Liver (tissue), 9 donors: ENCODE measurements around the gene ZPLD1. TPM values are rescaled to one million over a fixed set of nuclear protein-coding genes. Genes with fewer than 3 reads are reported as not detected.

Experiments used
- DNase-seq: peaks from one replicate; pipeline ENCODE4 v3.0.0-alpha.2; 2017; ENCODE audit warnings: low spot score
- H3K27ac ChIP-seq, 2 donors: one replicate each; pipeline ENCODE4 v1.7.0; 2013; ENCODE audit warnings: inconsistent platforms in 2 of 2, low read length in 2 of 2, control low read depth in 1 of 2, low read depth in 1 of 2, mild to moderate bottlenecking in 1 of 2
- H3K27me3 ChIP-seq, 4 donors: one replicate each; pipeline versions ENCODE4 v1.6.1 to v1.7.0; 2013; ENCODE audit warnings: low read length in 3 of 4, inconsistent platforms in 1 of 4, mild to moderate bottlenecking in 1 of 4, moderate library complexity in 1 of 4; ENCODE audit not compliant: control insufficient read depth in 4 of 4, insufficient read depth in 4 of 4
- H3K36me3 ChIP-seq, 4 donors: one replicate each; pipeline versions ENCODE4 v1.6.1 to v1.7.0; 2013; ENCODE audit warnings: low read length in 3 of 4, mild to moderate bottlenecking in 3 of 4, low read depth in 1 of 4, moderate library complexity in 1 of 4; ENCODE audit not compliant: control insufficient read depth in 4 of 4, insufficient read depth in 3 of 4
- H3K4me1 ChIP-seq, 4 donors: one replicate each; pipeline versions ENCODE4 v1.6.1 to v1.7.0; 2013; ENCODE audit warnings: low read length in 3 of 4, mild to moderate bottlenecking in 3 of 4, moderate library complexity in 1 of 4; ENCODE audit not compliant: control insufficient read depth in 4 of 4, insufficient read depth in 4 of 4
- H3K4me3 ChIP-seq, 3 donors: one replicate each; pipeline versions ENCODE4 v1.6.1 to v1.7.0; 2013; ENCODE audit warnings: low read length in 3 of 3, control low read depth in 1 of 3, low read depth in 1 of 3, mild to moderate bottlenecking in 1 of 3
- H3K9ac ChIP-seq, 2 donors: one replicate each; pipeline ENCODE4 v1.7.0; 2013; ENCODE audit warnings: low read length in 2 of 2, mild to moderate bottlenecking in 2 of 2, moderate library complexity in 2 of 2, control low read depth in 1 of 2, low read depth in 1 of 2
- H3K9me3 ChIP-seq, 4 donors: one replicate each; pipeline versions ENCODE4 v1.6.1 to v1.7.0; 2013; ENCODE audit warnings: low read length in 3 of 4; ENCODE audit not compliant: control insufficient read depth in 4 of 4
- ATF3 ChIP-seq: IDR thresholded peaks from 2 replicates; pipeline ENCODE4 v1.6.1; 2016; ENCODE audit warnings: antibody characterized with exemption
- CTCF ChIP-seq: fragments of 150-350 bp; IDR thresholded peaks from 2 replicates; pipeline ENCODE4 v1.5.1; 2017; ENCODE audit warnings: improper control_type of control experiment, low read depth, low read length; ENCODE audit not compliant: missing input control
- EGR1 ChIP-seq, 2 donors: IDR thresholded peaks; 2 replicates each; pipeline ENCODE4 v1.6.1; 2016 to 2018; ENCODE audit warnings: antibody characterized with exemption in 2 of 2, low read depth in 2 of 2
- FOXA1 ChIP-seq: IDR thresholded peaks from 2 replicates; pipeline ENCODE4 v1.6.1; 2016; ENCODE audit warnings: antibody characterized with exemption
- FOXA2 ChIP-seq: IDR thresholded peaks from 2 replicates; pipeline ENCODE4 v1.6.1; 2016; ENCODE audit warnings: antibody characterized with exemption
- GABPA ChIP-seq, 2 donors: IDR thresholded peaks in 1 of 2; conservative IDR thresholded peaks in 1 of 2; 2 replicates each; pipeline ENCODE4 v1.6.1; 2016; ENCODE audit warnings: antibody characterized with exemption in 2 of 2, mild to moderate bottlenecking in 1 of 2, moderate library complexity in 1 of 2
- HNF4A ChIP-seq, 2 donors: conservative IDR thresholded peaks; 2 replicates each; pipeline ENCODE4 v1.6.1; 2016; ENCODE audit warnings: antibody characterized with exemption in 2 of 2, mild to moderate bottlenecking in 2 of 2
- HNF4G ChIP-seq: IDR thresholded peaks from 2 replicates; pipeline ENCODE4 v1.6.1; 2016; ENCODE audit warnings: antibody characterized with exemption
- JUND ChIP-seq, 2 donors: IDR thresholded peaks; 2 replicates each; pipeline ENCODE4 v1.6.1; 2016; ENCODE audit warnings: antibody characterized with exemption in 2 of 2
- MAX ChIP-seq: IDR thresholded peaks from 2 replicates; pipeline ENCODE4 v1.6.1; 2016; ENCODE audit warnings: antibody characterized with exemption
- NR2F2 ChIP-seq: IDR thresholded peaks from 2 replicates; pipeline ENCODE4 v1.6.1; 2016; ENCODE audit warnings: antibody characterized with exemption
- RAD21 ChIP-seq, 2 donors: IDR thresholded peaks; 2 replicates each; pipeline ENCODE4 v1.6.1; 2016; ENCODE audit warnings: antibody characterized with exemption in 2 of 2, mild to moderate bottlenecking in 2 of 2
- RXRA ChIP-seq, 2 donors: IDR thresholded peaks; 2 replicates each; pipeline ENCODE4 v1.6.1; 2017 to 2018; ENCODE audit warnings: antibody characterized with exemption in 2 of 2, mild to moderate bottlenecking in 1 of 2
- SP1 ChIP-seq: IDR thresholded peaks from 2 replicates; pipeline ENCODE4 v1.6.1; 2018; ENCODE audit warnings: antibody characterized with exemption, mild to moderate bottlenecking
- TAF1 ChIP-seq: conservative IDR thresholded peaks from 2 replicates; pipeline ENCODE4 v1.6.1; 2016; ENCODE audit warnings: antibody characterized with exemption, mild to moderate bottlenecking
- YY1 ChIP-seq: IDR thresholded peaks from 2 replicates; pipeline ENCODE4 v1.6.1; 2016; ENCODE audit warnings: antibody characterized with exemption, mild to moderate bottlenecking
- ZBTB33 ChIP-seq: IDR thresholded peaks from 2 replicates; pipeline ENCODE4 v1.6.1; 2016; ENCODE audit warnings: antibody characterized with exemption
- WGBS: extraction: QIAGEN DNeasy Blood & Tissue Kit; methylation state at CpG from one replicate; pipeline ENCODE4 v1.1.7; 2013; 5-methylcytosine and 5-hydroxymethylcytosine counted together
- polyA plus RNA-seq, 2 donors: library from polyadenylated mRNA; stranded (reverse) in 1 of 2; unstranded in 1 of 2; fragments of 200-250 nt in 1 of 2; fragments of >200 nt in 1 of 2; fragmentation: Nextera tagmentation in 1 of 2; extraction: Ambion mirVana in 1 of 2; gene quantifications; one replicate each; pipeline versions ENCODE4 v1.2.1 to v1.2.3, GENCODE V29; 2013 to 2015
- total RNA-seq, 2 donors: library from RNA; depleted of rRNA; stranded (reverse); fragments of >200 nt; gene quantifications; one replicate each; pipeline ENCODE4 v1.2.3, GENCODE V29; 2014
- TF ChIP-seq, protein P1 (sequence below): IDR thresholded peaks from 2 replicates; pipeline ENCODE4 v1.6.1; 2016; ENCODE audit warnings: antibody characterized with exemption, mild to moderate bottlenecking
- donor health status: healthy.
- donor health status: healthy.
- donor health status: healthy.
- donor health status: healthy.
- donor health status: healthy.

ZPLD1 gene
- total and polyA plus RNA-seq, 4 donors, result 0.03 to 0.23 (median 0.07) TPM

- Histone ChIP-seq H3K27ac (no peak overlapping the region), H3K36me3 (no peaks in the 10 kb centered on the region), H3K4me1 (no peaks in the 10 kb centered on the region), H3K9me3 (no peaks in the 10 kb centered on the region), H3K27me3 (no peaks in the 10 kb centered on the region), H3K4me3 (no peak overlapping the region), H3K9ac (no peak overlapping the region)
- no peak for TF ChIP-seq FOXA1
- no peak for TF ChIP-seq ZBTB33
- no peak for TF ChIP-seq CTCF
- TF ChIP-seq HNF4G, result no peak
- no peak for TF ChIP-seq EGR1 (IDR thresholded peaks at IDR 0.05; ENCODE audit: low read depth in 2 of 2)
- TF ChIP-seq, protein P1, sequence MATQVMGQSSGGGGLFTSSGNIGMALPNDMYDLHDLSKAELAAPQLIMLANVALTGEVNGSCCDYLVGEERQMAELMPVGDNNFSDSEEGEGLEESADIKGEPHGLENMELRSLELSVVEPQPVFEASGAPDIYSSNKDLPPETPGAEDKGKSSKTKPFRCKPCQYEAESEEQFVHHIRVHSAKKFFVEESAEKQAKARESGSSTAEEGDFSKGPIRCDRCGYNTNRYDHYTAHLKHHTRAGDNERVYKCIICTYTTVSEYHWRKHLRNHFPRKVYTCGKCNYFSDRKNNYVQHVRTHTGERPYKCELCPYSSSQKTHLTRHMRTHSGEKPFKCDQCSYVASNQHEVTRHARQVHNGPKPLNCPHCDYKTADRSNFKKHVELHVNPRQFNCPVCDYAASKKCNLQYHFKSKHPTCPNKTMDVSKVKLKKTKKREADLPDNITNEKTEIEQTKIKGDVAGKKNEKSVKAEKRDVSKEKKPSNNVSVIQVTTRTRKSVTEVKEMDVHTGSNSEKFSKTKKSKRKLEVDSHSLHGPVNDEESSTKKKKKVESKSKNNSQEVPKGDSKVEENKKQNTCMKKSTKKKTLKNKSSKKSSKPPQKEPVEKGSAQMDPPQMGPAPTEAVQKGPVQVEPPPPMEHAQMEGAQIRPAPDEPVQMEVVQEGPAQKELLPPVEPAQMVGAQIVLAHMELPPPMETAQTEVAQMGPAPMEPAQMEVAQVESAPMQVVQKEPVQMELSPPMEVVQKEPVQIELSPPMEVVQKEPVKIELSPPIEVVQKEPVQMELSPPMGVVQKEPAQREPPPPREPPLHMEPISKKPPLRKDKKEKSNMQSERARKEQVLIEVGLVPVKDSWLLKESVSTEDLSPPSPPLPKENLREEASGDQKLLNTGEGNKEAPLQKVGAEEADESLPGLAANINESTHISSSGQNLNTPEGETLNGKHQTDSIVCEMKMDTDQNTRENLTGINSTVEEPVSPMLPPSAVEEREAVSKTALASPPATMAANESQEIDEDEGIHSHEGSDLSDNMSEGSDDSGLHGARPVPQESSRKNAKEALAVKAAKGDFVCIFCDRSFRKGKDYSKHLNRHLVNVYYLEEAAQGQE, result no peak
- no peak for TF ChIP-seq GABPA (IDR thresholded peaks at IDR 0.05 in 1 of 2, conservative IDR thresholded peaks at IDR 0.05 in 1 of 2)
- no peak for TF ChIP-seq RAD21 (IDR thresholded peaks at IDR 0.05)
- TF ChIP-seq TAF1, result no peak
- no peak for TF ChIP-seq JUND (IDR thresholded peaks at IDR 0.05)
- no peak for TF ChIP-seq MAX
- no peak for TF ChIP-seq SP1
- no peak for TF ChIP-seq FOXA2
- no peak for TF ChIP-seq RXRA (IDR thresholded peaks at IDR 0.05)
- no peak for TF ChIP-seq ATF3
- TF ChIP-seq NR2F2, result no peak
- TF ChIP-seq YY1, result no peak
- no peak for TF ChIP-seq HNF4A (conservative IDR thresholded peaks at IDR 0.05)
- DNase-seq, result no peak
- WGBS, result 87% methylated on average over 3 of the region's 3 CpGs
Measured at GRCh38 chr3:102510663-102511062, 75.8 kb downstream of the ZPLD1 start.

DNA sequence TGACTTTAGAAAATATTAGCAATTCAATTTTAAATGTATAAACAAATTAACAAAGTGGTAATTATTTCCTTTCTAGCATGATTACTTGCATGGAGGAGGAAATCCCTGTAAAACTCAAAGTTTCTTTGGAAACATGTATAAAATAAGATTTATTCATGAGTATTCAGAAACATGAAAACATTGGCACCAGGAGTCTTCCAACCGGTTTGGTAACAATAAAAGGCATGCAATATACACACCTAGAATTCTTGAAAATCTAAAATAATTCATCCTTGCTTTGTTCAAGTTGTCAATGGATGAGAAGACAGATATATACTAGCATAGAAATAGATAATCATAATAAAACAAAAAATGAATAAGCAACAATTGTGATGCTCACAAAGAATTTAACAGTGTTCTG, 76.4 kb downstream of the ZPLD1 start:
- H3K9ac ChIP-seq, result no peak overlapping the region
- 84% methylated on average over 1 of the region's 1 CpG for WGBS
- no peaks in the 10 kb centered on the region for H3K36me3 ChIP-seq
- H3K4me1 ChIP-seq, result no peaks in the 10 kb centered on the region
- no peaks in the 10 kb centered on the region for H3K9me3 ChIP-seq
- H3K4me3 ChIP-seq, result no peak overlapping the region
- no peak for DNase-seq
- no peak overlapping the region for H3K27ac ChIP-seq
- no peaks in the 10 kb centered on the region for H3K27me3 ChIP-seq
- TF ChIP-seq RAD21 (IDR thresholded peaks at IDR 0.05) (no peak), NR2F2 (no peak), EGR1 (IDR thresholded peaks at IDR 0.05; ENCODE audit: low read depth in 2 of 2) (no peak), MAX (no peak), TAF1 (no peak), RXRA (IDR thresholded peaks at IDR 0.05) (no peak), FOXA2 (no peak), ATF3 (no peak), JUND (IDR thresholded peaks at IDR 0.05) (no peak), YY1 (no peak)
